Measurements from ENCODE around the gene CLPTM1L. TPM values are rescaled to one million over a fixed set of nuclear protein-coding genes. Genes with fewer than 3 reads are reported as not detected.

Gene CLPTM1L
- total RNA-seq, 2 donors from 2014 or later, result 68.0 to 89.4 TPM

DNA sequence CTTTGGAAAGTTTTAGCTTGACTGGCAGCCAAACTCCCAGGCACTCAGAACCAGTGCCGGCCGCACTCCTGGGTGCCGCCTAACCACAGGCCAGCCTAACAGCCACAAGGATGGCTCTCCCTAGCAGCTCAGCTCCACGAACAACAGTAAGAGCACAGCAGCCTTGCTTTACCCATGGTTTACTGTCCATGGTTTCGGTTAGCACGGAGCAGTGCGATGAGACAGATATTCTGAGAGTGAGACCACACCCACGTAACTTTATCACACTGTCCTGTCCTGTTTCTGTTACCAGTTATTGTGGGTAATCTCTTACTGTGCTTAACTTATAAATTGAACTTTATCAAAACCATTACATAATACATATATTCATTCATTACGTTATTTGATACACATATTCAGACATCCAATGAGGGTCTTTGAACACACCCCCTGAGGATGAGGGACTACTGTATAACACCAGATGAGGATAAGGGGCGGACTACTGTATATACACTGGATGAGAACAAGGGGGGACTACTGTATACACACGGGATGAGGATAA is 12.4 kb downstream of the CLPTM1L start:
- Histone ChIP-seq H3K4me3 (ENCODE audit: low read length) (no peak overlapping the region), H3K9me3 (ENCODE audit: control insufficient read depth, low read length) (peaks cover 12% of the 10 kb centered on the region), H3K4me1 (ENCODE audit: control insufficient read depth, insufficient read depth, low read length) (no peaks in the 10 kb centered on the region), H3K27me3 (ENCODE audit: control insufficient read depth, insufficient read depth, low read length, poor library complexity, severe bottlenecking) (no peaks in the 10 kb centered on the region), H3K27ac (ENCODE audit: low read depth, low read length) (no peak overlapping the region), H3K36me3 (ENCODE audit: control insufficient read depth, insufficient read depth, low read length) (peaks cover 72% of the 10 kb centered on the region), H3K9ac (ENCODE audit: extremely low read depth, low read length, poor library complexity, severe bottlenecking) (no peak overlapping the region)
- no peak for DNase-seq
- 94 to 95% methylated on average over 8 to 11 of the region's 11 CpGs for WGBS, 2 experiments (ENCODE audit: insufficient coverage in 1 of 2, insufficient read length in 1 of 2)
- no peak overlapping the region for H3K4me3 Mint-ChIP-seq
- H3K27ac Mint-ChIP-seq, result peak overlapping the region; percentile 36
- TF ChIP-seq, protein P1, sequence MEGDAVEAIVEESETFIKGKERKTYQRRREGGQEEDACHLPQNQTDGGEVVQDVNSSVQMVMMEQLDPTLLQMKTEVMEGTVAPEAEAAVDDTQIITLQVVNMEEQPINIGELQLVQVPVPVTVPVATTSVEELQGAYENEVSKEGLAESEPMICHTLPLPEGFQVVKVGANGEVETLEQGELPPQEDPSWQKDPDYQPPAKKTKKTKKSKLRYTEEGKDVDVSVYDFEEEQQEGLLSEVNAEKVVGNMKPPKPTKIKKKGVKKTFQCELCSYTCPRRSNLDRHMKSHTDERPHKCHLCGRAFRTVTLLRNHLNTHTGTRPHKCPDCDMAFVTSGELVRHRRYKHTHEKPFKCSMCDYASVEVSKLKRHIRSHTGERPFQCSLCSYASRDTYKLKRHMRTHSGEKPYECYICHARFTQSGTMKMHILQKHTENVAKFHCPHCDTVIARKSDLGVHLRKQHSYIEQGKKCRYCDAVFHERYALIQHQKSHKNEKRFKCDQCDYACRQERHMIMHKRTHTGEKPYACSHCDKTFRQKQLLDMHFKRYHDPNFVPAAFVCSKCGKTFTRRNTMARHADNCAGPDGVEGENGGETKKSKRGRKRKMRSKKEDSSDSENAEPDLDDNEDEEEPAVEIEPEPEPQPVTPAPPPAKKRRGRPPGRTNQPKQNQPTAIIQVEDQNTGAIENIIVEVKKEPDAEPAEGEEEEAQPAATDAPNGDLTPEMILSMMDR (conservative IDR thresholded peaks at IDR 0.05), result no peak
- H3K27me3 Mint-ChIP-seq (ENCODE audit: insufficient read depth), result no peaks in the 10 kb centered on the region
- peaks cover 76% of the 10 kb centered on the region for H3K36me3 Mint-ChIP-seq (ENCODE audit: low read depth)
- H3K9me3 Mint-ChIP-seq, result peaks cover 2% of the 10 kb centered on the region
- peaks cover under 1% of the 10 kb centered on the region for H3K4me1 Mint-ChIP-seq

DNA sequence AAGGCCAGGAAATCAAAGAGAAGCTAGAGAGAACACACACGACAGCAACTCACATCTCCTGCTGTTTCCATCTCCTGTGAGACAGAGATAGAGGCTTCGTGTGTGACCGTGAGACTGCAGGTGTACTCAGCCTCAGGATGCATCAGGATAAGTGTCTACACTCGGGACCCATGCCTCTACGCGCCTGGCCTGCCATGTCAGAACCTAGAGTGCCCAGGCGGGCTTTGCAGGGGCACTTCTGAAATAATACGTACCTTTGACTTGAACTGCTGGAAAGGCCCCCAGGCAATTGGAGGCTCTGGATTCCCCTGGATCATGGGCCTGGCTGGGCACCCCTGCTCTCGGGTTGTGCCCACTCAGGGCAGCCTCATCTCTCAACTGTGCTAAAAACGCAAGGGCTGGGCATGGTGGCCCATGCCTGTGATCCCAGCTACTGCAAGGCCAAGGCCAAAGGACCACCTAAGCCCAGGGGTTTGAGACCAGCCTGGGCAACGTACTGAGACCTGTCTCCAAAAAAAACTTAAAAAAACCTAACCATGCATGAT is 13.0 kb downstream of the CLPTM1L start:
- peaks cover 2% of the 10 kb centered on the region for H3K9me3 Mint-ChIP-seq
- H3K27ac Mint-ChIP-seq, result peak overlapping the region; percentile 36
- Histone ChIP-seq H3K9me3 (ENCODE audit: control insufficient read depth, low read length) (peaks cover 12% of the 10 kb centered on the region), H3K36me3 (ENCODE audit: control insufficient read depth, insufficient read depth, low read length) (peaks cover 68% of the 10 kb centered on the region), H3K4me3 (ENCODE audit: low read length) (no peak overlapping the region), H3K9ac (ENCODE audit: extremely low read depth, low read length, poor library complexity, severe bottlenecking) (no peak overlapping the region), H3K27ac (ENCODE audit: low read depth, low read length) (no peak overlapping the region), H3K4me1 (ENCODE audit: control insufficient read depth, insufficient read depth, low read length) (no peaks in the 10 kb centered on the region), H3K27me3 (ENCODE audit: control insufficient read depth, insufficient read depth, low read length, poor library complexity, severe bottlenecking) (no peaks in the 10 kb centered on the region)
- WGBS, 2 experiments (ENCODE audit: insufficient coverage in 1 of 2, insufficient read length in 1 of 2), result 95 to 96% methylated on average over 11 of the region's 11 CpGs
- H3K4me3 Mint-ChIP-seq, result no peak overlapping the region
- DNase-seq, result no peak
- peaks cover 3% of the 10 kb centered on the region for H3K4me1 Mint-ChIP-seq
- TF ChIP-seq, protein P1 (conservative IDR thresholded peaks at IDR 0.05), result no peak
- H3K27me3 Mint-ChIP-seq (ENCODE audit: insufficient read depth), result no peaks in the 10 kb centered on the region
- peaks cover 75% of the 10 kb centered on the region for H3K36me3 Mint-ChIP-seq (ENCODE audit: low read depth)

DNA sequence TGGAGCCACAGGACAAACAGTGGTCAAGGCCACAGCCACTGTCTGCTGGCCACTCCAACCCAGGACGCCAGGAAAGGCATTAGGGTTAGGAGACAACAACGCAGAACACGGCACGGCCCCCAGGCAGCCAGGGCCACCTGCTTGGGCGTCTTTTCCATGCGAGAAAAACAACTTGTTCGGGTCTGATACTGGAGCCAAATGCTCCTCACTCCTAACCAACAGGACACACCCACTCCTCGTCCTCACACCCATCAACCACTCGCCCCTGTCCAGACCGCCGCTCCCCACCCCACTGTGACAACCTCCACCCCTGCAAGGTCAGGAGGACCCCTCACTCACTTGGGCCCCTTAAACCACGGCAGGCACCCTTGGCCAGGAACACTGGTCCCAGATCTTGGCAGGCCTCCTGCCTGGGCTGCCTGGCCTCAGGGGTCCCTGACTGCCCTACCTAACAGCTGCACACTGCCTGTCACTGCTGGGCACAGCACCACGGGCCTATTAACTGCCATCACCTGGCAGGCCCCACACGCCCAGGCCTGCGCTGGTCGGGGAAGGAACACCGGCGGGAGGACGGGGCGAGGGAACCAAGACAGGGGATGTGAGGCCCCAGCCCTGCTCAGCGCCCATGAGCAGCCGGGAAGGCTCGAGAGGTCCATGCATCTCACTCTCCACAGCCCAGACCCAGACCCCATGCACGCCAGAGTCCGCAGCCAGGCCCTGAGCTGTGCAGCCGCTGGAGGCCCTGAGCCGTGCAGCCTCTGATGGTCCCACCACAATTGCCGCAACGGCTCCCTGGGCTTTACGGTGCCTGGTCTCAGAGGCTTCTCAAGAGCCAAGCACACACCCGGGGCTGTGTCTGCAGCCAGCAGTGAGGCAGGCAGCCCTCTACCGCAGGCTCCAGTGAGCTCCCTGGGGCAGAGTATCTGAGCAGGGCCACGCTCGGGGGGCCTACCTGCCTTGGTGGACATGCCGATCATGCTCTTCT is 13.8 kb downstream of the CLPTM1L start:
- H3K4me3 Mint-ChIP-seq, result no peak overlapping the region
- 96 to 97% methylated on average over 14 to 35 of the region's 35 CpGs for WGBS, 2 experiments (ENCODE audit: insufficient coverage in 1 of 2, insufficient read length in 1 of 2)
- H3K4me3 ChIP-seq (ENCODE audit: low read length), result no peak overlapping the region
- H3K27me3 ChIP-seq (ENCODE audit: control insufficient read depth, insufficient read depth, low read length, poor library complexity, severe bottlenecking), result no peaks in the 10 kb centered on the region
- H3K9me3 ChIP-seq (ENCODE audit: control insufficient read depth, low read length), result peaks cover 20% of the 10 kb centered on the region
- H3K9ac ChIP-seq (ENCODE audit: extremely low read depth, low read length, poor library complexity, severe bottlenecking), result no peak overlapping the region
- H3K27me3 Mint-ChIP-seq (ENCODE audit: insufficient read depth), result no peaks in the 10 kb centered on the region
- DNase-seq, result no peak
- H3K27ac Mint-ChIP-seq, result no peak overlapping the region
- TF ChIP-seq, protein P1 (conservative IDR thresholded peaks at IDR 0.05), result no peak
- H3K36me3 Mint-ChIP-seq (ENCODE audit: low read depth), result peaks cover 75% of the 10 kb centered on the region
- H3K9me3 Mint-ChIP-seq, result peaks cover 2% of the 10 kb centered on the region
- peaks cover 71% of the 10 kb centered on the region for H3K36me3 ChIP-seq (ENCODE audit: control insufficient read depth, insufficient read depth, low read length)
- H3K27ac ChIP-seq (ENCODE audit: low read depth, low read length), result no peak overlapping the region
- H3K4me1 ChIP-seq (ENCODE audit: control insufficient read depth, insufficient read depth, low read length), result no peaks in the 10 kb centered on the region
- H3K4me1 Mint-ChIP-seq, result peaks cover 3% of the 10 kb centered on the region

All from endodermal cell (in vitro differentiated cells).